HepG2 (cell line): ENCODE results near the gene SCGB1D2. TPM values are rescaled to one million over a fixed set of nuclear protein-coding genes. Genes with fewer than 3 reads are reported as not detected.

ENCODE experiments used
- ATAC-seq: fragments of 200-7000 bp; cut with Tn5 transposase; 3 replicates; pipeline ENCODE4 v1.9.1; 2020; ENCODE audit warnings: mild to moderate bottlenecking, moderate library complexity
- BruUV-seq: library from RNA; stranded (reverse); fragments of 400-500 nt; replicated peaks from 2 replicates; lab custom pipeline; 2021; lab: Mats Ljungman, UMichigan
- CTCF ChIA-PET: fragments of 300-600 bp; formaldehyde crosslinking; extraction: SDS; loops from one replicate; lab custom pipeline; 2021; ENCODE audit warnings: low total read pairs, inconsistent platforms, low intra/inter-chr PET ratio; lab: Yijun Ruan, JAX
- POLR2A ChIA-PET: fragments of 350-600 bp; sonication (Branson Sonifier 250); formaldehyde crosslinking; loops from one replicate; lab custom pipeline; 2020; ENCODE audit warnings: antibody characterized with exemption, inconsistent platforms; lab: Yijun Ruan, JAX
- DNase-seq: peaks from one replicate; pipeline ENCODE4 v3.0.0-alpha.2; 2015; ENCODE audit warnings: low spot score
- FAIRE-seq: peaks from 3 replicates; lab custom pipeline; 2011; peaks lifted over from hg19 to GRCh38; lab: Jason Lieb, UNC
- H2AFZ ChIP-seq: one replicate; pipeline ENCODE4 v1.6.1; 2011; ENCODE audit warnings: low read length, inconsistent platforms
- H3K27ac ChIP-seq: fragments of 300-600 bp; 3 replicates; pipeline ENCODE4 v1.8.0; 2011; ENCODE audit warnings: mixed run types, mild to moderate bottlenecking, mixed read lengths, low read length, inconsistent platforms; ENCODE audit not compliant: insufficient read depth; ENCODE audit errors: extremely low read length
- H3K27me3 ChIP-seq, 2 experiments: fragments of 200-600 bp in 1 of 2; 2 replicates in 1 of 2; 3 replicates in 1 of 2; pipeline versions ENCODE4 v1.6.0 to v1.8.0; 2011; ENCODE audit warnings: low read length in 2 of 2, mild to moderate bottlenecking in 2 of 2, moderate library complexity in 2 of 2, inconsistent platforms in 1 of 2; ENCODE audit not compliant: insufficient read depth in 2 of 2, control insufficient read depth in 1 of 2
- H3K36me3 ChIP-seq, 2 experiments: fragments of 200-600 bp in 1 of 2; replicated peaks in 1 of 2; 2 replicates in 1 of 2; 3 replicates in 1 of 2; pipeline versions ENCODE4 v1.5.1 to v1.8.0; 2011; ENCODE audit warnings: low read length in 2 of 2, inconsistent platforms in 1 of 2; ENCODE audit not compliant: insufficient read depth in 2 of 2, control insufficient read depth in 1 of 2
- H3K4me1 ChIP-seq: 2 replicates; pipeline ENCODE4 v1.5.1; 2012; ENCODE audit warnings: low read length, inconsistent platforms; ENCODE audit not compliant: insufficient read depth
- H3K4me2 ChIP-seq: 2 replicates; pipeline ENCODE4 v1.6.0; 2011; ENCODE audit warnings: low read depth, low read length, inconsistent platforms
- H3K4me3 ChIP-seq, 3 experiments: fragments of 200-600 bp in 1 of 3; sonication (generic), shearing (Covaris generic) in 1 of 3; replicated peaks in 1 of 3; 2 replicates each; pipeline ENCODE4 v1.5.1; 2011 to 2016; ENCODE audit warnings: low read length in 3 of 3, inconsistent platforms in 2 of 3, low read depth in 2 of 3, mild to moderate bottlenecking in 2 of 3, control low read depth in 1 of 3, mixed read lengths in 1 of 3; ENCODE audit not compliant: insufficient read depth in 1 of 3
- H3K79me2 ChIP-seq: one replicate; pipeline ENCODE4 v1.6.1; 2011; ENCODE audit warnings: low read length, inconsistent platforms; ENCODE audit not compliant: insufficient read depth
- H3K9ac ChIP-seq: 2 replicates; pipeline ENCODE4 v1.6.0; 2011; ENCODE audit warnings: mild to moderate bottlenecking, low read depth, low read length, inconsistent platforms; ENCODE audit not compliant: insufficient read depth
- H3K9me3 ChIP-seq: 2 replicates; pipeline ENCODE4 v1.5.1; 2012; ENCODE audit warnings: mild to moderate bottlenecking, low read length
- H4K20me1 ChIP-seq: 2 replicates; pipeline ENCODE4 v1.6.0; 2011; ENCODE audit warnings: inconsistent platforms, mild to moderate bottlenecking, low read length, moderate library complexity; ENCODE audit not compliant: insufficient read depth
- RARA ChIP-seq: IDR thresholded peaks from 2 replicates; pipeline ENCODE4 v1.6.1; 2016; ENCODE audit warnings: missing genetic modification reagents, missing compliant biosample characterization
- SRY ChIP-seq: sonication (generic); formaldehyde crosslinking; IDR thresholded peaks from 2 replicates; pipeline ENCODE4 v1.8.0; 2022; ENCODE audit warnings: mild to moderate bottlenecking, missing genetic modification reagents
- ZNF121 ChIP-seq: sonication (generic); formaldehyde crosslinking; IDR thresholded peaks from 2 replicates; pipeline ENCODE4 v1.5.0; 2020; ENCODE audit warnings: mild to moderate bottlenecking, missing genetic modification reagents
- ZNF337 ChIP-seq: sonication (generic); formaldehyde crosslinking; IDR thresholded peaks from 2 replicates; pipeline ENCODE4 v1.5.1; 2020; ENCODE audit warnings: missing genetic modification reagents, low read depth, mild to moderate bottlenecking, borderline replicate concordance
- ZNF619 ChIP-seq: sonication (generic); formaldehyde crosslinking; IDR thresholded peaks from 2 replicates; pipeline ENCODE4 v1.4.0; 2020; ENCODE audit warnings: mild to moderate bottlenecking, missing genetic modification reagents
- ZNF672 ChIP-seq: sonication (generic); formaldehyde crosslinking; IDR thresholded peaks from 2 replicates; pipeline ENCODE4 v1.8.1; 2022; ENCODE audit warnings: missing genetic modification reagents
- ZNF83 ChIP-seq: sonication (generic); formaldehyde crosslinking; IDR thresholded peaks from 2 replicates; pipeline ENCODE4 v1.4.0; 2020; ENCODE audit warnings: missing genetic modification reagents, mild to moderate bottlenecking, borderline replicate concordance
- WGBS: methylation state at CpG from one replicate; pipeline ENCODE4 v1.1.6; 2017; ENCODE audit warnings: low lambda C conversion rate; 5-methylcytosine and 5-hydroxymethylcytosine counted together
- in situ Hi-C: cut with HindIII; loops from 2 replicates; pipeline ENCODE4 v1.10.0; 2017; ENCODE audit warnings: low pct_unique_long_range_greater_than_20kb; ENCODE audit not compliant: extremely low pct_ligation_motif_present
- intact Hi-C: fragments of 100-400 bp; cut with micrococcal nuclease; formaldehyde crosslinking; loops from one replicate; pipeline ENCODE4 v1.10.0; 2022; ENCODE audit not compliant: unreplicated experiment
- polyA plus RNA-seq, 8 experiments: library from polyadenylated mRNA; depleted of rRNA in 3 of 8; stranded (reverse) in 7 of 8; unstranded in 1 of 8; fragments of >200 nt; fragmentation: Illumina TruSeq in 4 of 8; extraction: Trizol in 4 of 8; gene quantifications; 2 replicates each; pipeline versions ENCODE4 v1.2.1 to v1.2.3, GENCODE V29; 2011 to 2016; ENCODE audit warnings: low read depth in 4 of 8, missing spikeins in 1 of 8, mixed read lengths in 1 of 8; ENCODE audit not compliant: insufficient read depth in 1 of 8
- total RNA-seq, 5 experiments: library from RNA; depleted of rRNA; stranded (reverse); fragments of >200 nt; fragmentation: Illumina TruSeq; extraction: Trizol; gene quantifications; 2 replicates each; pipeline ENCODE4 v1.2.3, GENCODE V29; 2016; ENCODE audit warnings: low read depth in 1 of 5
- TF ChIP-seq, protein P1 (sequence below): sonication (generic); formaldehyde crosslinking; IDR thresholded peaks from 2 replicates; pipeline ENCODE4 v1.5.1; 2020; ENCODE audit warnings: mild to moderate bottlenecking, missing genetic modification reagents, moderate library complexity
- TF ChIP-seq, protein P2 (sequence below): sonication (generic); formaldehyde crosslinking; IDR thresholded peaks from 2 replicates; pipeline ENCODE4 v1.5.1; 2020; ENCODE audit warnings: missing genetic modification reagents, mild to moderate bottlenecking, borderline replicate concordance
- TF ChIP-seq, protein P3 (sequence below): sonication (generic); formaldehyde crosslinking; IDR thresholded peaks from 2 replicates; pipeline ENCODE4 v1.4.0; 2020; ENCODE audit warnings: mild to moderate bottlenecking, missing genetic modification reagents
- TF ChIP-seq, protein P4 (sequence below): sonication (generic); formaldehyde crosslinking; IDR thresholded peaks from 2 replicates; pipeline ENCODE4 v1.9.0; 2022; ENCODE audit warnings: low read depth, missing genetic modification reagents

The SCGB1D2 gene
- total and polyA plus RNA-seq, 2 of the 13 experiments (the other 11 are each of a cell fraction or from before 2014, with no cell fraction given), result not detected

DNA sequence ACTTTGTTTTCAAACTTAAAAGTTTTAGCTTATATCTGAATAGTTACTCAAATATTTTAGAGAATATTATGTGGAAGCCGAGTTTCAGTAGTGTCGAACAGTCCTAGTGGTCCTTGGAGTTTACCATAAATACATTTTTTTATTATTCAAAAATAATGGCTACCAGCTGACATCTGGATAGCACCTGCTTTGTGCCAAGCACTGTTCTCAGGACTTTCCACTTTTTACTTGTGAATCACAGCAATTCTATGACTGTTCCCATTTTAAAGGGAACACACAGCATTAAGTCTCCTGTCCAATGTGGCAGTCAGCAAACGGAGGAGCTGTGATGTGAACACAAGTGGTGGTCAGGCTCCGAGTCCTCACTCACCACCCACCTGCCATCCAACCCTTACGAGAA, 37.6 kb upstream of the SCGB1D2 start:
- H4K20me1 ChIP-seq, result no peaks in the 10 kb centered on the region
- H3K36me3 ChIP-seq, result no peaks in the 10 kb centered on the region
- no peak for FAIRE-seq
- no peak overlapping the region for H3K4me2 ChIP-seq
- BruUV-seq, result no TSS peak
- no peak overlapping the region for H3K27ac ChIP-seq
- DNase-seq, result no peak
- ChIA-PET POLR2A (no interaction called here), CTCF (no interaction called here)
- no peaks in the 10 kb centered on the region for H3K79me2 ChIP-seq
- in situ Hi-C loops, result no loop called here
- H3K27me3 ChIP-seq, result peaks cover 0 to 26% of the 10 kb centered on the region in 2 experiments
- no peak overlapping the region for H3K9ac ChIP-seq
- no peaks in the 10 kb centered on the region for H3K9me3 ChIP-seq
- WGBS, result 22% methylated on average over 4 of the region's 5 CpGs
- H3K4me3 ChIP-seq, result no peak overlapping the region
- no peak overlapping the region for H2AFZ ChIP-seq
- intact Hi-C loops, result no loop called here
- no peak for ATAC-seq
- H3K4me1 ChIP-seq, result no peaks in the 10 kb centered on the region
- TF ChIP-seq SRY (no peak), ZNF337 (CRISPR knock-in tag) (no peak), RARA (CRISPR knock-in tag) (no peak), ZNF121 (CRISPR knock-in tag) (no peak), ZNF672 (CRISPR knock-in tag) (no peak), ZNF83 (CRISPR knock-in tag) (no peak), ZNF619 (no peak)
- TF ChIP-seq, protein P1, sequence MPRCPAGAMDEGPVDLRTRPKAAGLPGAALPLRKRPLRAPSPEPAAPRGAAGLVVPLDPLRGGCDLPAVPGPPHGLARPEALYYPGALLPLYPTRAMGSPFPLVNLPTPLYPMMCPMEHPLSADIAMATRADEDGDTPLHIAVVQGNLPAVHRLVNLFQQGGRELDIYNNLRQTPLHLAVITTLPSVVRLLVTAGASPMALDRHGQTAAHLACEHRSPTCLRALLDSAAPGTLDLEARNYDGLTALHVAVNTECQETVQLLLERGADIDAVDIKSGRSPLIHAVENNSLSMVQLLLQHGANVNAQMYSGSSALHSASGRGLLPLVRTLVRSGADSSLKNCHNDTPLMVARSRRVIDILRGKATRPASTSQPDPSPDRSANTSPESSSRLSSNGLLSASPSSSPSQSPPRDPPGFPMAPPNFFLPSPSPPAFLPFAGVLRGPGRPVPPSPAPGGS (CRISPR knock-in tag), result no peak
- TF ChIP-seq, protein P2, sequence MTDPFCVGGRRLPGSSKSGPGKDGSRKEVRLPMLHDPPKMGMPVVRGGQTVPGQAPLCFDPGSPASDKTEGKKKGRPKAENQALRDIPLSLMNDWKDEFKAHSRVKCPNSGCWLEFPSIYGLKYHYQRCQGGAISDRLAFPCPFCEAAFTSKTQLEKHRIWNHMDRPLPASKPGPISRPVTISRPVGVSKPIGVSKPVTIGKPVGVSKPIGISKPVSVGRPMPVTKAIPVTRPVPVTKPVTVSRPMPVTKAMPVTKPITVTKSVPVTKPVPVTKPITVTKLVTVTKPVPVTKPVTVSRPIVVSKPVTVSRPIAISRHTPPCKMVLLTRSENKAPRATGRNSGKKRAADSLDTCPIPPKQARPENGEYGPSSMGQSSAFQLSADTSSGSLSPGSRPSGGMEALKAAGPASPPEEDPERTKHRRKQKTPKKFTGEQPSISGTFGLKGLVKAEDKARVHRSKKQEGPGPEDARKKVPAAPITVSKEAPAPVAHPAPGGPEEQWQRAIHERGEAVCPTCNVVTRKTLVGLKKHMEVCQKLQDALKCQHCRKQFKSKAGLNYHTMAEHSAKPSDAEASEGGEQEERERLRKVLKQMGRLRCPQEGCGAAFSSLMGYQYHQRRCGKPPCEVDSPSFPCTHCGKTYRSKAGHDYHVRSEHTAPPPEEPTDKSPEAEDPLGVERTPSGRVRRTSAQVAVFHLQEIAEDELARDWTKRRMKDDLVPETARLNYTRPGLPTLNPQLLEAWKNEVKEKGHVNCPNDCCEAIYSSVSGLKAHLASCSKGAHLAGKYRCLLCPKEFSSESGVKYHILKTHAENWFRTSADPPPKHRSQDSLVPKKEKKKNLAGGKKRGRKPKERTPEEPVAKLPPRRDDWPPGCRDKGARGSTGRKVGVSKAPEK (CRISPR knock-in tag), result no peak
- TF ChIP-seq, protein P3, sequence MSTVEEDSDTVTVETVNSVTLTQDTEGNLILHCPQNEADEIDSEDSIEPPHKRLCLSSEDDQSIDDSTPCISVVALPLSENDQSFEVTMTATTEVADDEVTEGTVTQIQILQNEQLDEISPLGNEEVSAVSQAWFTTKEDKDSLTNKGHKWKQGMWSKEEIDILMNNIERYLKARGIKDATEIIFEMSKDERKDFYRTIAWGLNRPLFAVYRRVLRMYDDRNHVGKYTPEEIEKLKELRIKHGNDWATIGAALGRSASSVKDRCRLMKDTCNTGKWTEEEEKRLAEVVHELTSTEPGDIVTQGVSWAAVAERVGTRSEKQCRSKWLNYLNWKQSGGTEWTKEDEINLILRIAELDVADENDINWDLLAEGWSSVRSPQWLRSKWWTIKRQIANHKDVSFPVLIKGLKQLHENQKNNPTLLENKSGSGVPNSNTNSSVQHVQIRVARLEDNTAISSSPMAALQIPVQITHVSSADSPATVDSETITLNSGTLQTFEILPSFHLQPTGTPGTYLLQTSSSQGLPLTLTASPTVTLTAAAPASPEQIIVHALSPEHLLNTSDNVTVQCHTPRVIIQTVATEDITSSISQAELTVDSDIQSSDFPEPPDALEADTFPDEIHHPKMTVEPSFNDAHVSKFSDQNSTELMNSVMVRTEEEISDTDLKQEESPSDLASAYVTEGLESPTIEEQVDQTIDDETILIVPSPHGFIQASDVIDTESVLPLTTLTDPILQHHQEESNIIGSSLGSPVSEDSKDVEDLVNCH (CRISPR knock-in tag), result no peak
- TF ChIP-seq, protein P4, sequence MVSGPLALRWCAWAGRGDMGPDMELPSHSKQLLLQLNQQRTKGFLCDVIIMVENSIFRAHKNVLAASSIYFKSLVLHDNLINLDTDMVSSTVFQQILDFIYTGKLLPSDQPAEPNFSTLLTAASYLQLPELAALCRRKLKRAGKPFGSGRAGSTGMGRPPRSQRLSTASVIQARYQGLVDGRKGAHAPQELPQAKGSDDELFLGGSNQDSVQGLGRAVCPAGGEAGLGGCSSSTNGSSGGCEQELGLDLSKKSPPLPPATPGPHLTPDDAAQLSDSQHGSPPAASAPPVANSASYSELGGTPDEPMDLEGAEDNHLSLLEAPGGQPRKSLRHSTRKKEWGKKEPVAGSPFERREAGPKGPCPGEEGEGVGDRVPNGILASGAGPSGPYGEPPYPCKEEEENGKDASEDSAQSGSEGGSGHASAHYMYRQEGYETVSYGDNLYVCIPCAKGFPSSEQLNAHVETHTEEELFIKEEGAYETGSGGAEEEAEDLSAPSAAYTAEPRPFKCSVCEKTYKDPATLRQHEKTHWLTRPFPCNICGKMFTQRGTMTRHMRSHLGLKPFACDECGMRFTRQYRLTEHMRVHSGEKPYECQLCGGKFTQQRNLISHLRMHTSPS (CRISPR knock-in tag), result no peak
